Ascending aorta (tissue), 2 donors: ENCODE results near the gene TSN. TPM values are rescaled to one million over a fixed set of nuclear protein-coding genes. Genes with fewer than 3 reads are reported as not detected.
"Not testable (repeated sequence)": the region's sequence is repeated elsewhere in the genome, so short reads cannot be mapped to it uniquely, and the experiment has no call there.

Experiments used
- DNase-seq, 2 donors: peaks; one replicate each; pipeline ENCODE4 v3.0.0-alpha.2; 2019; ENCODE audit warnings: low spot score in 2 of 2
- H3K27ac ChIP-seq, 2 donors: fragments of 200-600 bp; sonication (generic); one replicate each; pipeline ENCODE4 v1.5.1; 2016 to 2017; ENCODE audit warnings: mild to moderate bottlenecking in 1 of 2
- H3K27me3 ChIP-seq: fragments of 200-600 bp; sonication (generic); one replicate; pipeline ENCODE4 v1.5.1; 2017
- H3K36me3 ChIP-seq, 2 donors: fragments of 200-600 bp; sonication (generic); one replicate each; pipeline ENCODE4 v1.5.1; 2016
- H3K4me1 ChIP-seq, 2 donors: fragments of 200-600 bp; sonication (generic); one replicate each; pipeline ENCODE4 v1.5.1; 2016 to 2017; ENCODE audit warnings: mild to moderate bottlenecking in 1 of 2
- H3K4me3 ChIP-seq, 2 donors: fragments of 200-600 bp; sonication (generic); one replicate each; pipeline ENCODE4 v1.5.1; 2016 to 2017; ENCODE audit warnings: mild to moderate bottlenecking in 1 of 2
- H3K9me3 ChIP-seq, 2 donors: fragments of 200-600 bp; sonication (generic); one replicate each; pipeline ENCODE4 v1.5.1; 2016
- intact Hi-C: fragments of 100-400 bp; cut with DNase I; formaldehyde crosslinking; loops from one replicate; pipeline ENCODE4 v1.15.1; 2023
- total RNA-seq: library from RNA; depleted of rRNA; stranded (reverse); fragments of >200 nt; gene quantifications from one replicate; pipeline ENCODE4 v1.1.0, GENCODE V29; 2016
- TF ChIP-seq, protein P1 (sequence below), 3 experiments: fragments of 200-600 bp in 2 of 3; fragments of 450-650 bp in 1 of 3; sonication (generic) in 2 of 3; IDR thresholded peaks; one replicate each; pipeline ENCODE4 v1.5.1; 2016 to 2019; ENCODE audit warnings: antibody characterized with exemption in 3 of 3, mild to moderate bottlenecking in 1 of 3, moderate library complexity in 1 of 3

Gene TSN
- total RNA-seq, 1 donor from 2014 or later, result 42.6 TPM

- no peak overlapping the region for H3K4me3 ChIP-seq
- intact Hi-C loops, result no loop called here
- no peak for DNase-seq
Measured at GRCh38 chr2:121810959-121811853, 55.8 kb downstream of the TSN start.

GRCh38 chr2:121813083-121813482, 57.6 kb downstream of the TSN start:
- H3K4me1 ChIP-seq, H3K4me3 ChIP-seq, DNase-seq, H3K27ac ChIP-seq, intact Hi-C loops, H3K9me3 ChIP-seq, H3K36me3 ChIP-seq, H3K27me3 ChIP-seq: not testable (repeated sequence)

More at GRCh38 chr2:121810959-121811853, 55.8 kb downstream of the TSN start:
- Histone ChIP-seq H3K9me3 (no peaks in the 10 kb centered on the region), H3K27me3 (no peaks in the 10 kb centered on the region), H3K36me3 (no peaks in the 10 kb centered on the region), H3K27ac (no peak overlapping the region), H3K4me1 (no peaks in the 10 kb centered on the region)
- TF ChIP-seq, protein P1, sequence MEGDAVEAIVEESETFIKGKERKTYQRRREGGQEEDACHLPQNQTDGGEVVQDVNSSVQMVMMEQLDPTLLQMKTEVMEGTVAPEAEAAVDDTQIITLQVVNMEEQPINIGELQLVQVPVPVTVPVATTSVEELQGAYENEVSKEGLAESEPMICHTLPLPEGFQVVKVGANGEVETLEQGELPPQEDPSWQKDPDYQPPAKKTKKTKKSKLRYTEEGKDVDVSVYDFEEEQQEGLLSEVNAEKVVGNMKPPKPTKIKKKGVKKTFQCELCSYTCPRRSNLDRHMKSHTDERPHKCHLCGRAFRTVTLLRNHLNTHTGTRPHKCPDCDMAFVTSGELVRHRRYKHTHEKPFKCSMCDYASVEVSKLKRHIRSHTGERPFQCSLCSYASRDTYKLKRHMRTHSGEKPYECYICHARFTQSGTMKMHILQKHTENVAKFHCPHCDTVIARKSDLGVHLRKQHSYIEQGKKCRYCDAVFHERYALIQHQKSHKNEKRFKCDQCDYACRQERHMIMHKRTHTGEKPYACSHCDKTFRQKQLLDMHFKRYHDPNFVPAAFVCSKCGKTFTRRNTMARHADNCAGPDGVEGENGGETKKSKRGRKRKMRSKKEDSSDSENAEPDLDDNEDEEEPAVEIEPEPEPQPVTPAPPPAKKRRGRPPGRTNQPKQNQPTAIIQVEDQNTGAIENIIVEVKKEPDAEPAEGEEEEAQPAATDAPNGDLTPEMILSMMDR (IDR thresholded peaks at IDR 0.05), result peak in 2 of 3 experiments; percentile 35 to 46

DNA sequence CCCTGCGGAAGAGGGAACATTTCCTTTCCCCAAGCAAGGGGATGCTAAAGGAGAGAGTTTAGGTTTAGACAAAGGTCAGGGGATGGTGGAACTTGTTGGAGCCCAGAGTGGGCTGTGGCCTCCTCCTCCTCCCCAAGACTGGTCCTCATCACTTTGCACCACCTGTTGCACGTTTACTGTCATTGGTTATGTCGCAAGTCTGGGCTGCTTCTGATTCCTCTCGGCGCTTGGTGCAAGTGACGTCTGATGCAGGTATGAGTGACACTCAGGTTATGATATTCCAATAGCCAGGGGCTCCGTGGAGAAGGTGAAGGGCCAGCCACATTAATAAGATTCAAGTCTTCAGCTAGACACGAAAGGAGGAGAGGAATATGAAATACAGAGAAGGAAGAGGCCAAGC, 59.8 kb downstream of the TSN start:
- no peaks in the 10 kb centered on the region for H3K27me3 ChIP-seq
- no peak for DNase-seq
- TF ChIP-seq, protein P1 (IDR thresholded peaks at IDR 0.05), result no peak
- no peak overlapping the region for H3K4me3 ChIP-seq
- no peak overlapping the region for H3K27ac ChIP-seq
- no peaks in the 10 kb centered on the region for H3K36me3 ChIP-seq
- intact Hi-C loops, result no loop called here
- H3K4me1 ChIP-seq, result no peaks in the 10 kb centered on the region
- peaks cover 0 to 3% of the 10 kb centered on the region in 2 donors for H3K9me3 ChIP-seq

DNA sequence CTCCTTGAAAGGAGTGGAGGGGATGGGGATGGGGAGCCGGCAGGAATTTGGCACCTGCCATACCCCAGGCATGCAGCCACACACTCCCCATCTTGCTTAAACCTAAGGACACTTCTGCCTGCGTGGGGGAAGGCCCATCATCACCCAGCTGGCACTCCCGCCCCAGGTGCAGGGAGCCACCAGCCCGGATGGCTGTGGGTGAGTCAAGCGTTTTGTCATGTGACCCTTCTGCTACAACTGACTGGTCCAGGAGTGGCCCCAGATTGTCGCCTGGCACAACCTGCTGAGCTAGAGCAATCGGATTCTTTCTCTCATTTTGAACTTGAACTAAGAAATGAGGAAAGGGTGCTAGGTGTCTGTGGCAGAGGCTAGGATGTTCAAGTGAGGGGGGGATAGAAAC, 61.3 kb downstream of the TSN start:
- no peaks in the 10 kb centered on the region for H3K27me3 ChIP-seq
- peaks cover 0 to 3% of the 10 kb centered on the region in 2 donors for H3K9me3 ChIP-seq
- intact Hi-C loops, result no loop called here
- H3K36me3 ChIP-seq, result no peaks in the 10 kb centered on the region
- no peak overlapping the region for H3K27ac ChIP-seq
- no peak for DNase-seq
- no peak overlapping the region for H3K4me3 ChIP-seq
- TF ChIP-seq, protein P1 (IDR thresholded peaks at IDR 0.05), result no peak
- no peaks in the 10 kb centered on the region for H3K4me1 ChIP-seq

GRCh38 chr2:121817304-121817703, 61.9 kb downstream of the TSN start:
- DNase-seq, result not testable (repeated sequence)

More at GRCh38 chr2:121817304-121817703, 61.9 kb downstream of the TSN start:
- H3K4me1 ChIP-seq, H3K27ac ChIP-seq, H3K27me3 ChIP-seq, intact Hi-C loops, H3K36me3 ChIP-seq, H3K4me3 ChIP-seq, H3K9me3 ChIP-seq: not testable (repeated sequence)

Other genes starting within 250 kb of the TSN start
- gene RNU4ATAC, start 224.8 kb upstream of the TSN start, total RNA-seq, result not detected
- gene CLASP1, start 106.2 kb upstream of the TSN start, total RNA-seq, result 78.0 TPM
- gene NIFK, start 18.8 kb upstream of the TSN start, total RNA-seq, result 31.9 TPM